ENCODE measurements around the gene PNP. TPM values are rescaled to one million over a fixed set of nuclear protein-coding genes. Genes with fewer than 3 reads are reported as not detected.

The PNP gene
- total RNA-seq, 2 experiments from 2014 or later = 178 to 183 TPM

DNA sequence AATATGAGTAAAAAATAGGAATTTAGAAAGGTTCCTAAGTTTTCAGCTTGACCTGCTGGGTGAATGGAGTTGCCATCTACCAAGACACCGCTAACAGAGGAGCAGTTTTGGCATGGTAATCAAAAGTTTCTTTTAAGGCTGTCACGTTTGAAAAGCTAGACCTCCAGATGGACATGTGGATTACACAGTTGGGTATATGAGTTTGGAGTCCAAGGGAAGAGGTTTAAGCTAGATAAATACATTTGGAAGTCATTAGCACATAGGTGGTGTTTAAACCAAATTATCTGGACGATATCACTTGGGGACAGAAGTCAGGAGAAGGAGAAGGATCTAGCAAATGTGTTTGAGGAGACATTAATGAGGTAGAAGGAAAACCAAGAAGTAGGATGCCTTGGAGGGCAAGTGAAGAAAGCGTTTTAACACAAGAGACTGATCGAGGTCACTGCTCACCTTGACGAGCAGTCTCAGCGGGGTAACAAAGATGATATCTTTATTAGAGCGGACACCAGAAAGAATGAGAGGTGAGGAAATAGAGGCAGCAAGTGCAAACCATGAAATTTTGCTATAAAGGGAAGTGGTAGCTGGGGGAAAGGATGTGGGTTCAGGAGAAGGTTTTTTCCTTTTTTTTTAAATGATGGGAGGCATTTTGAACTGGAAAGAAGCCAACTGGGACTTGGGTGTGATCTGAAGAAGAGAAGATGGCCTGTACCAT lies 17.6 kb downstream of the PNP start:
- ChIA-PET CTCF (interaction anchor here (1.0 to 1.4 kb wide), 3 partner anchors 11 to 73 kb away, joined by 3 read pairs; no protein-coding TSS in a partner anchor), POLR2A (interaction anchor here (0.5 kb wide), 1 partner anchor 70 kb away, joined by 3 read pairs; no protein-coding TSS in a partner anchor)
- Mint-ChIP-seq H3K4me3 (no peak overlapping the region), H3K27ac (peak overlapping the region; percentile 27), H3K9me3 (peaks cover 2% of the 10 kb centered on the region), H3K4me1 (peaks cover 52% of the 10 kb centered on the region), H3K27me3 (no peaks in the 10 kb centered on the region), H3K36me3 (ENCODE audit: low read depth) (peaks cover 4% of the 10 kb centered on the region)
- DNase-seq = no peak

GRCh38 chr14:20487396-20487725 lies 18.2 kb downstream of the PNP start:
- Mint-ChIP-seq H3K9me3 (peaks cover 2% of the 10 kb centered on the region), H3K4me3 (no peak overlapping the region), H3K27ac (peak overlapping the region; percentile 27), H3K36me3 (ENCODE audit: low read depth) (peaks cover 4% of the 10 kb centered on the region), H3K27me3 (no peaks in the 10 kb centered on the region), H3K4me1 (peaks cover 55% of the 10 kb centered on the region)
- CTCF ChIA-PET = interaction anchor here (1.0 to 1.6 kb wide), 2 partner anchors 62 to 73 kb away, joined by 3 to 4 read pairs; no protein-coding TSS in a partner anchor
- POLR2A ChIA-PET = interaction anchor here (0.5 kb wide), 1 partner anchor 70 kb away, joined by 3 read pairs; no protein-coding TSS in a partner anchor
- DNase-seq = no peak

- CTCF ChIA-PET = interaction anchor here (1.1 kb wide), 1 partner anchor 13 kb away, joined by 3 read pairs; no protein-coding TSS in a partner anchor
- peaks cover 2% of the 10 kb centered on the region for H3K9me3 Mint-ChIP-seq
- DNase-seq = peak; percentile 47
- H3K27ac Mint-ChIP-seq = peak overlapping the region; percentile 93
- H3K27me3 Mint-ChIP-seq = no peaks in the 10 kb centered on the region
- peak overlapping the region; percentile 46 for H3K4me3 Mint-ChIP-seq
- peaks cover 4% of the 10 kb centered on the region for H3K36me3 Mint-ChIP-seq (ENCODE audit: low read depth)
- POLR2A ChIA-PET = interaction anchor here (0.6 kb wide), 2 partner anchors 9 to 146 kb away, joined by 3 to 5 read pairs; partner anchors contain the start of gene PARP2
- peaks cover 63% of the 10 kb centered on the region for H3K4me1 Mint-ChIP-seq
Measured at GRCh38 chr14:20489093-20489994, 20.1 kb downstream of the PNP start.

- DNase-seq = no peak
- Mint-ChIP-seq H3K4me3 (no peak overlapping the region), H3K27ac (peak overlapping the region; percentile 93), H3K4me1 (peaks cover 69% of the 10 kb centered on the region), H3K36me3 (ENCODE audit: low read depth) (peaks cover 4% of the 10 kb centered on the region), H3K27me3 (no peaks in the 10 kb centered on the region), H3K9me3 (peaks cover 5% of the 10 kb centered on the region)
- ChIA-PET POLR2A (no interaction called here), CTCF (interaction anchor here (0.7 to 1.1 kb wide), 3 partner anchors 12 to 19 kb away, joined by 3 read pairs; no protein-coding TSS in a partner anchor)
Measured at GRCh38 chr14:20490563-20490962, 21.4 kb downstream of the PNP start.

GRCh38 chr14:20492486-20492885 lies 23.3 kb downstream of the PNP start:
- Mint-ChIP-seq H3K4me3 (no peak overlapping the region), H3K36me3 (ENCODE audit: low read depth) (peaks cover 4% of the 10 kb centered on the region), H3K27me3 (no peaks in the 10 kb centered on the region), H3K27ac (no peak overlapping the region), H3K9me3 (peaks cover 5% of the 10 kb centered on the region), H3K4me1 (peaks cover 63% of the 10 kb centered on the region)
- ChIA-PET CTCF (interaction anchor here (0.5 kb wide), 1 partner anchor 38 kb away, joined by 3 read pairs; no protein-coding TSS in a partner anchor), POLR2A (no interaction called here)
- DNase-seq = no peak

DNA sequence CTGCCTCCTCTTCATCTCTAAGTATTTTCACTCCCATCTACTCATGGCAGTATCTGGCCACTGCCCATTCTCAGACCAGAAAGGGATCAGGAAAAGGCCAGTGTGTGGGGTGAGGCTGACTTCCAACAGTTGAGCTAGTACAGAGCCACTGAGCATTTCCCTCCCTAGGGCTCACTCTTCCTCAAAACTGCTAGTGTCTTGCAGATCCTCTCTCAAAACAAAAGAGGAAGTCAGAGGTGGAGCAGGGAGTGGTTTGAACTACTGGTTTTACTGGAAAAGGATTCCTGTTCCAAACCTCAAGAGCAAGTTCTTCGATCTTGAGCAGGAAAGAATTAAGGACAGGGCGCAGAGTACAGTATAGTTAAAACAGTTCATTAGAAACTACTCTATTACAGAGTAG lies 24.4 kb downstream of the PNP start:
- peaks cover 56% of the 10 kb centered on the region for H3K4me1 Mint-ChIP-seq
- POLR2A ChIA-PET = no interaction called here
- no peak overlapping the region for H3K4me3 Mint-ChIP-seq
- H3K27me3 Mint-ChIP-seq = no peaks in the 10 kb centered on the region
- H3K27ac Mint-ChIP-seq = peak overlapping the region; percentile 70
- no peak for DNase-seq
- H3K36me3 Mint-ChIP-seq (ENCODE audit: low read depth) = peaks cover 4% of the 10 kb centered on the region
- peaks cover 5% of the 10 kb centered on the region for H3K9me3 Mint-ChIP-seq
- CTCF ChIA-PET = no interaction called here

- Mint-ChIP-seq H3K27me3 (no peaks in the 10 kb centered on the region), H3K4me1 (peaks cover 44% of the 10 kb centered on the region), H3K36me3 (ENCODE audit: low read depth) (peaks cover 2% of the 10 kb centered on the region), H3K4me3 (no peak overlapping the region), H3K27ac (no peak overlapping the region), H3K9me3 (peaks cover 5% of the 10 kb centered on the region)
- CTCF ChIA-PET = interaction anchor here (0.7 to 1.1 kb wide), 2 partner anchors 25 to 34 kb away, joined by 3 read pairs; partner anchors contain the start of gene PIP4P1
- DNase-seq = no peak
- POLR2A ChIA-PET = no interaction called here
Measured at GRCh38 chr14:20494935-20495766, 25.9 kb downstream of the PNP start.

- Mint-ChIP-seq H3K9me3 (peaks cover 2% of the 10 kb centered on the region), H3K27me3 (peaks cover 1% of the 10 kb centered on the region), H3K4me3 (no peak overlapping the region), H3K36me3 (ENCODE audit: low read depth) (no peaks in the 10 kb centered on the region), H3K27ac (no peak overlapping the region), H3K4me1 (peaks cover 20% of the 10 kb centered on the region)
- POLR2A ChIA-PET = no interaction called here
- no peak for DNase-seq
- CTCF ChIA-PET = no interaction called here
Measured at GRCh38 chr14:20498622-20499021, 29.4 kb downstream of the PNP start.

GRCh38 chr14:20499108-20499507 lies 29.9 kb downstream of the PNP start:
- CTCF ChIA-PET = no interaction called here
- Mint-ChIP-seq H3K9me3 (peaks cover 2% of the 10 kb centered on the region), H3K4me1 (peaks cover 21% of the 10 kb centered on the region), H3K27me3 (peaks cover 1% of the 10 kb centered on the region), H3K36me3 (ENCODE audit: low read depth) (no peaks in the 10 kb centered on the region), H3K4me3 (no peak overlapping the region), H3K27ac (no peak overlapping the region)
- DNase-seq = no peak
- POLR2A ChIA-PET = no interaction called here

GRCh38 chr14:20499881-20500280 lies 30.7 kb downstream of the PNP start:
- Mint-ChIP-seq H3K27me3 (peaks cover 1% of the 10 kb centered on the region), H3K36me3 (ENCODE audit: low read depth) (no peaks in the 10 kb centered on the region), H3K4me1 (peaks cover 18% of the 10 kb centered on the region), H3K9me3 (peaks cover 2% of the 10 kb centered on the region), H3K27ac (no peak overlapping the region), H3K4me3 (no peak overlapping the region)
- no peak for DNase-seq
- POLR2A ChIA-PET = no interaction called here
- CTCF ChIA-PET = no interaction called here

- no peak overlapping the region for H3K27ac Mint-ChIP-seq
- DNase-seq = no peak
- no peak overlapping the region for H3K4me3 Mint-ChIP-seq
- H3K4me1 Mint-ChIP-seq = peaks cover 6% of the 10 kb centered on the region
- H3K36me3 Mint-ChIP-seq (ENCODE audit: low read depth) = no peaks in the 10 kb centered on the region
- no peaks in the 10 kb centered on the region for H3K9me3 Mint-ChIP-seq
- ChIA-PET CTCF (no interaction called here), POLR2A (no interaction called here)
- H3K27me3 Mint-ChIP-seq = peaks cover 1% of the 10 kb centered on the region
Measured at GRCh38 chr14:20501346-20501745, 32.1 kb downstream of the PNP start.

DNA sequence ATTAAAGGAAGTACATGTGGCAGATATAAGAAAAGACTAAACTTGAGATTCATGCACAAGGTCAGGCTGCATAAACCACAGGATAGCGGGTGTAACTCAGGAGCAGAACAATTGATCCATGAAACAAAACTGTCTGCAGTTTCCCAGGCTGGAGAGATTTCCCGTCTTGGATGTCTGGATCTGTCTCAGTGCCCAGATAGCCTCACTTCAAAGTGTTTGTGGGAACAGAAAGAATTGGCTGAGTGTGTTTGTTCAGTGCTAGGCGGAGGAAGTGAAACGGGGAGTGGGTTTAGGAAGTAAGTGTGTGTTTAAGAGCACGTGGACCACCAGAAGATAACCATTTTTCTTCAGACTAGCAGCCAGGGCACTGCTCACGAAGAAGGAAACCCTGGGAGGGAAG lies 34.7 kb downstream of the PNP start:
- no peak overlapping the region for H3K4me3 Mint-ChIP-seq
- H3K9me3 Mint-ChIP-seq = no peaks in the 10 kb centered on the region
- H3K27me3 Mint-ChIP-seq = peaks cover 1% of the 10 kb centered on the region
- no peak overlapping the region for H3K27ac Mint-ChIP-seq
- H3K36me3 Mint-ChIP-seq (ENCODE audit: low read depth) = no peaks in the 10 kb centered on the region
- peaks cover 3% of the 10 kb centered on the region for H3K4me1 Mint-ChIP-seq
- POLR2A ChIA-PET = no interaction called here
- CTCF ChIA-PET = no interaction called here
- DNase-seq = no peak
